Endodermal cell (in vitro differentiated cells): ENCODE data around the gene AUTS2. TPM values are rescaled to one million over a fixed set of nuclear protein-coding genes. Genes with fewer than 3 reads are reported as not detected.

Experiments
- DNase-seq: peaks from one replicate; pipeline ENCODE4 v3.0.0-alpha.2; 2017
- H3K27ac ChIP-seq: 2 replicates; pipeline ENCODE4 v1.5.1; 2013; ENCODE audit warnings: mild to moderate bottlenecking, low read depth, low read length, moderate library complexity
- H3K27me3 ChIP-seq: 2 replicates; pipeline ENCODE4 v1.6.1; 2013; ENCODE audit warnings: mild to moderate bottlenecking, low read length, moderate library complexity; ENCODE audit not compliant: insufficient read depth, control insufficient read depth, poor library complexity, severe bottlenecking
- H3K36me3 ChIP-seq: 2 replicates; pipeline ENCODE4 v1.7.0; 2013; ENCODE audit warnings: mild to moderate bottlenecking, low read length, moderate library complexity; ENCODE audit not compliant: control insufficient read depth, insufficient read depth
- H3K4me1 ChIP-seq: one replicate; pipeline ENCODE4 v1.7.0; 2013; ENCODE audit warnings: low read length; ENCODE audit not compliant: control insufficient read depth, insufficient read depth
- H3K4me3 ChIP-seq: 2 replicates; pipeline ENCODE4 v1.5.1; 2013; ENCODE audit warnings: mild to moderate bottlenecking, low read length, moderate library complexity
- H3K9ac ChIP-seq: 2 replicates; pipeline ENCODE4 v1.6.1; 2013; ENCODE audit warnings: mild to moderate bottlenecking, low read length, moderate library complexity; ENCODE audit not compliant: poor library complexity, severe bottlenecking; ENCODE audit errors: extremely low read depth
- H3K9me3 ChIP-seq: 2 replicates; pipeline ENCODE4 v1.6.1; 2013; ENCODE audit warnings: mild to moderate bottlenecking, low read length, moderate library complexity; ENCODE audit not compliant: control insufficient read depth
- H3K27ac Mint-ChIP-seq: 2 replicates; pipeline ENCODE4 v1.8.0; 2020; ENCODE audit warnings: mixed read lengths
- H3K27me3 Mint-ChIP-seq: 2 replicates; pipeline ENCODE4 v1.8.0; 2021; ENCODE audit warnings: mild to moderate bottlenecking, mixed read lengths; ENCODE audit not compliant: insufficient read depth
- H3K36me3 Mint-ChIP-seq: 2 replicates; pipeline ENCODE4 v1.8.0; 2020; ENCODE audit warnings: low read depth, mixed read lengths
- H3K4me1 Mint-ChIP-seq: 2 replicates; pipeline ENCODE4 v1.8.0; 2020; ENCODE audit warnings: mixed read lengths
- H3K4me3 Mint-ChIP-seq: 2 replicates; pipeline ENCODE4 v1.8.0; 2020; ENCODE audit warnings: mild to moderate bottlenecking, moderate library complexity, mixed read lengths
- H3K9me3 Mint-ChIP-seq: 2 replicates; pipeline ENCODE4 v1.8.0; 2020; ENCODE audit warnings: mild to moderate bottlenecking, mixed read lengths
- WGBS, 2 experiments: methylation state at CpG; one replicate each; pipeline versions ENCODE4 v1.1.5 to v1.1.7; 2013; ENCODE audit warnings: missing lambda C conversion rate in 2 of 2, mixed read lengths in 1 of 2; ENCODE audit not compliant: insufficient coverage in 1 of 2, insufficient read length in 1 of 2; 5-methylcytosine and 5-hydroxymethylcytosine counted together
- total RNA-seq, 2 donors: library from RNA; stranded (reverse); fragmentation: NEBNext Ultra II Directional in 1 of 2; extraction: Animal tissue kit (Norgen Biotek cat#: 25700) in 1 of 2; gene quantifications; 2 replicates in 1 of 2; 3 replicates in 1 of 2; pipeline ENCODE4 v1.2.1, GENCODE V29; 2021
- TF ChIP-seq, protein P1 (sequence below): fragments of 200-600 bp; sonication (generic); conservative IDR thresholded peaks from 2 replicates; pipeline ENCODE4 v1.5.0; 2021; ENCODE audit warnings: antibody characterized with exemption, mild to moderate bottlenecking

Gene AUTS2
- total RNA-seq, 2 donors from 2014 or later, result 76.8 to 106 TPM

DNA sequence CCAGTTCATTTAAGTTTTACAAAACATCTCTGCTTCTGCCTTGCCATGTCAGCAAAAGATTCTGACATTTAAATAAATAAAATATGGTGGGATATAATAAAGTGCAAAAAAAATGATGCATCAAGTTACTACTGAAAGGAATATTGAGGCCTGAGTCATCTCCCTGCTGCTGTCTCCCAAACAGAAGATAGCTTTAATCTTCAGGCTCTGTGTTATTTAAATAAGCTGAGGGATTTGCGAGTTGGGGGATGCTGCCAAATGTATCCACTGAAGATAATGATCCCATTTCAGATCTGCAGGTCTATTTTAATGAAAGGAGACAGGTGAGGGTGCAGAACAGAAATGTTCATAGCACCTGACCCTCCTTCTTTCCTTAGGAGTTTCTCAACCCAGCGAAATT is 720.8 kb downstream of the AUTS2 start:
- Histone ChIP-seq H3K4me1 (peaks cover 43% of the 10 kb centered on the region), H3K27ac (no peak overlapping the region), H3K9ac (peak overlapping the region; percentile 6), H3K36me3 (no peaks in the 10 kb centered on the region), H3K4me3 (peak overlapping the region; percentile 66), H3K9me3 (no peaks in the 10 kb centered on the region), H3K27me3 (no peaks in the 10 kb centered on the region)
- DNase-seq, result no peak
- peak overlapping the region; percentile 14 for H3K27ac Mint-ChIP-seq
- no peak overlapping the region for H3K4me3 Mint-ChIP-seq
- no peaks in the 10 kb centered on the region for H3K36me3 Mint-ChIP-seq
- TF ChIP-seq, protein P1, sequence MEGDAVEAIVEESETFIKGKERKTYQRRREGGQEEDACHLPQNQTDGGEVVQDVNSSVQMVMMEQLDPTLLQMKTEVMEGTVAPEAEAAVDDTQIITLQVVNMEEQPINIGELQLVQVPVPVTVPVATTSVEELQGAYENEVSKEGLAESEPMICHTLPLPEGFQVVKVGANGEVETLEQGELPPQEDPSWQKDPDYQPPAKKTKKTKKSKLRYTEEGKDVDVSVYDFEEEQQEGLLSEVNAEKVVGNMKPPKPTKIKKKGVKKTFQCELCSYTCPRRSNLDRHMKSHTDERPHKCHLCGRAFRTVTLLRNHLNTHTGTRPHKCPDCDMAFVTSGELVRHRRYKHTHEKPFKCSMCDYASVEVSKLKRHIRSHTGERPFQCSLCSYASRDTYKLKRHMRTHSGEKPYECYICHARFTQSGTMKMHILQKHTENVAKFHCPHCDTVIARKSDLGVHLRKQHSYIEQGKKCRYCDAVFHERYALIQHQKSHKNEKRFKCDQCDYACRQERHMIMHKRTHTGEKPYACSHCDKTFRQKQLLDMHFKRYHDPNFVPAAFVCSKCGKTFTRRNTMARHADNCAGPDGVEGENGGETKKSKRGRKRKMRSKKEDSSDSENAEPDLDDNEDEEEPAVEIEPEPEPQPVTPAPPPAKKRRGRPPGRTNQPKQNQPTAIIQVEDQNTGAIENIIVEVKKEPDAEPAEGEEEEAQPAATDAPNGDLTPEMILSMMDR, result no peak
- H3K4me1 Mint-ChIP-seq, result peaks cover 47% of the 10 kb centered on the region
- 58 to 100% methylated on average over 1 to 2 of the region's 2 CpGs for whole genome bisulfite sequencing, 2 experiments
- H3K9me3 Mint-ChIP-seq, result no peaks in the 10 kb centered on the region
- no peaks in the 10 kb centered on the region for H3K27me3 Mint-ChIP-seq

DNA sequence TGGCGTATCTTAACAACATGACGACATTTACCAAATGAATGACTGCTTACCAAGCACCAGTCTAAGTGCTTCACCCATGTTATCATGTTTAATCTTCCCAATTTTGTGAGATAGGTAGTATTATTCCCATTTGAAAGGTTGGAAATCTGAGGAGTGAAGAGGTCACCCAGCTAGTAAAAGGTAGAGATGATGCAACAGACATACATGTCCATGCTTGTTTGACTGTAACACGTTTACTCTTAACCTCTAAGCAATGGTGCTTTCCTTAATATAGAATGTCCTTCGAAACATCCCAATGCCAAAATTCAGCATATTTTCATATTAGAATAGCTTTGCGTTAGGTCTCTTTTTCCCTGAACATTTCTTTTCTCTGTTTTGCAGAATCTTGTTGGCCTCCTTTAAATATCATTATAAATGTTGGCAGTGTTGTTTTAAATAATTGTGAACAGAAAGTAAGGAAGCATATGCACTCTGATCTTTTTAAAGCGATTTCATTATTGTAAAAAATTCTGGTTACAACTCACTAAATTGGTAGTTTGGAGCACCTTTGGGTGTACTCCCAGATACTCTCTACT is 722.8 kb downstream of the AUTS2 start:
- peaks cover 51% of the 10 kb centered on the region for H3K4me1 Mint-ChIP-seq

GRCh38 chr7:70322856-70323255 is 724.6 kb downstream of the AUTS2 start:
- H3K27me3 ChIP-seq, result no peaks in the 10 kb centered on the region
- no peaks in the 10 kb centered on the region for H3K9me3 ChIP-seq
- no peak overlapping the region for H3K27ac ChIP-seq
- H3K4me1 ChIP-seq, result peaks cover 34% of the 10 kb centered on the region
- no peaks in the 10 kb centered on the region for H3K36me3 ChIP-seq
- no peak overlapping the region for H3K4me3 ChIP-seq
- H3K9me3 Mint-ChIP-seq, result no peaks in the 10 kb centered on the region
- H3K4me1 Mint-ChIP-seq, result peaks cover 41% of the 10 kb centered on the region
- 97 to 100% methylated on average over 1 of the region's 1 CpG for WGBS, 2 experiments
- no peaks in the 10 kb centered on the region for H3K36me3 Mint-ChIP-seq
- H3K9ac ChIP-seq, result no peak overlapping the region
- H3K27ac Mint-ChIP-seq, result no peak overlapping the region
- H3K4me3 Mint-ChIP-seq, result no peak overlapping the region
- no peak for DNase-seq
- TF ChIP-seq, protein P1, result no peak
- no peaks in the 10 kb centered on the region for H3K27me3 Mint-ChIP-seq

More for the DNA sequence above, 722.8 kb downstream of the AUTS2 start:
- TF ChIP-seq, protein P1, result no peak
- no peak overlapping the region for H3K9ac ChIP-seq
- no peaks in the 10 kb centered on the region for H3K27me3 ChIP-seq
- H3K9me3 ChIP-seq, result no peaks in the 10 kb centered on the region
- peaks cover 43% of the 10 kb centered on the region for H3K4me1 ChIP-seq
- H3K4me3 ChIP-seq, result no peak overlapping the region
- Mint-ChIP-seq H3K36me3 (no peaks in the 10 kb centered on the region), H3K4me3 (no peak overlapping the region), H3K27me3 (no peaks in the 10 kb centered on the region), H3K27ac (no peak overlapping the region), H3K9me3 (no peaks in the 10 kb centered on the region)
- no peaks in the 10 kb centered on the region for H3K36me3 ChIP-seq
- no peak overlapping the region for H3K27ac ChIP-seq
- no peak for DNase-seq
- WGBS, 2 experiments, result 92 to 100% methylated on average over 4 to 6 of the region's 6 CpGs
